HG02571 (cell line): ENCODE data around the gene RPF1.
A peak's percentile ranks its signal among the peaks of the same experiment; 100 is the strongest.
"Not testable (repeated sequence)": the region's sequence is repeated elsewhere in the genome, so short reads cannot be mapped to it uniquely, and the experiment has no call there.

Source experiments
- ATAC-seq: cut with Tn5 transposase; IDR thresholded peaks from one replicate; pipeline ENCODE4 v1.9.1; 2021; ENCODE audit warnings: mild to moderate bottlenecking, moderate library complexity; ENCODE audit not compliant: unreplicated experiment

Gene RPF1

DNA sequence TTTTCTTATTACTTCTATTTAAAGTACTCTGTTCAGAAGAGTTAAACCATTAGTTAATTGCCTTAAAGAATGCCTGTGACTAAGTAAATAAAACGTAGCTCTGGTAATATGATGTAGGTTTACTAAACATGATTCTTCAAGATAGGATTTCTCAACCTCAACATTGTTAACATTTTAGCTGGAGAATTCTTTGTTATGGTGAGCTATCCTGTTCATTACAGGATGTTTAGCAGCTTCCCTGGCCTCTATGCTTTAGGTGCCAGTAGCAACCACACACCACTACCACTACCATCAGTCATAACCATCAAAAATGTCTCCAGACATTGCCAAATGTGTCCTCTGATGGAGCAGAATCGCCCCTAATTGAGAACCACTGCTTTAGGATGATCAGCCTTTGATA, 10.7 kb downstream of the RPF1 start:
- no peak for ATAC-seq

DNA sequence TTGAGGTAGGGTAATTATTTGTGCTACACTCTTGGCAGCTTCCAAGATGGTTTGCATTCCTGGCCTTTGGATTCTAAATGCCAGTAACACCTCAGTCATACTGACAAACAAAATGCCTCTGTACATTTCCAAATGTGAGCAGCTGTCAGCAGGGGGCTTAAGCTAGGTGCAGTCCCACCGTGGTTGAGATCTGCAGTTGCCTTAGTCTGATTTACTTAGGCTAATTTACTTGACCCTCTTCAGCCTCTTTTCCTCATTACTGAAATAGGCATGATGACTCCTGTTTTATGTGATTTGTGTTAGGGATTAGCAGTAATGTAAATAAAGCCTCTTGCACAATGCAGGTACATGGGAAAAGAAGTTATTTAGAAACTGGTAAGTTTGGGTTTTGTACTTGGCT, 13.7 kb downstream of the RPF1 start:
- ATAC-seq, result no peak

DNA sequence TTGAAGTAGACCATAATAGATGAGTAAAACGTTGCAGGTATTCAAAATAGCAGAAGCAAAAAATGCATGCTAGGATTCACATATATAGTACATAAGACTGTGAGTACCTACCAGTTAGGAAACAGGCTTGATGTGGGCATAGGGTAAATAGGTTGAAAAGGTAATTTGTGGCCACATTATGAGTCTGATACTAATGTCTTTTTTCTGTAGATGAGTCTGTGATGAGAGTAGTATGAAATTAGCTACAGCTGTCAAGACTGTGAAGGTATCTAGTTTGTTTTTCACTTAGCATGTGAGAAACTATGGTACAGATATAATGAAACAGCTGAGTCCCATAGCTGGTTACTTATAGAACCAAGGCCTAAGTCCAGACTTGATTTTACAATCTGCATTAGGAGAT, 14.7 kb downstream of the RPF1 start:
- ATAC-seq, result no peak

DNA sequence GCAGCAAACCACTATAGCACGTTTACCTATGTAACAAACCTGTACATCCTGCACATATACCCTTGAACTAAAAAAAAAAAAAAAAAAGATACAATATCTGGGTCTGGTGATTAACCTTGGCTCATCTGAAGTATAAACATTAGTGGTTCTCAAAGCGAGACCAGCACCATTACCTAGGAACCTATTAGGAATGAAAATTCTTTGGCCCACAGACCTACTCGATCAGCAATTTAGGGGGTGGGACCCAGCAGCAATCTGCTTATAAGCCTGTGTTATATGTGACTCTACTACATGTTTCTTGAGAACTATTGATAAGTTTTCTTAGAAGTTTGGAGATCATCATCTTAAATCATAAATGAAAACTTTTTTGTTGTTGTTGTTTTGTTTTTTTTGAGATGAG, 17.4 kb downstream of the RPF1 start:
- no peak for ATAC-seq

DNA sequence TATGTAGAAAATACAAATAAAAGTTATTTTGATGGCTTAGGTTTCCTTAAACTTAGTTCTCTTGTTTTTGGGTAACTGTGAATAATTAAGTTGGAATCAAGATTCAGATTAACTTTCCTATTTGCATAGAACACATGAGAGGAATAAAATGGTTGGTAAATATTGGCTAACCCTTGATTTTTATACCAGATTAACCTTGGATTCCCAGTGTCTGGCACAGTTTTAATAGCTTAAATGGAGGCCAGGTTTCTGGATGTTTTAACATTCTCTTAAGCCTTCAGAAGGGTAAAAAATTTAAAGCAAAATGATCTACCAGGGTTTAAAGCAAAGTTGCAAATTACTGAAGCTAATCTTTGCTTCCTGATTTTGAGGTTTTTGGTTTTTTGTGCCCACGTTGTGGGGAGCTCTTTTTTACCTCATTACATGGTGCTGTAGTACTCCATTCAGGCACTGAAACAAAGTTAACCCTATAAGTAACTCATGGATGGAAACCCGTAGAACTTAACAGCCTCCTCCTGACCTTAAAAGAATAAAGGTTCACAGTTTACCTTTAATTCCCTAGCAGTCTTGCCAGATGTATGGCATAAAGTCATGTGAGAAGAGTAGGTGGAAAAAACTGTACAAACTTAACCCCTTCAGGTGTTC, 18.7 kb downstream of the RPF1 start:
- ATAC-seq, result no peak

DNA sequence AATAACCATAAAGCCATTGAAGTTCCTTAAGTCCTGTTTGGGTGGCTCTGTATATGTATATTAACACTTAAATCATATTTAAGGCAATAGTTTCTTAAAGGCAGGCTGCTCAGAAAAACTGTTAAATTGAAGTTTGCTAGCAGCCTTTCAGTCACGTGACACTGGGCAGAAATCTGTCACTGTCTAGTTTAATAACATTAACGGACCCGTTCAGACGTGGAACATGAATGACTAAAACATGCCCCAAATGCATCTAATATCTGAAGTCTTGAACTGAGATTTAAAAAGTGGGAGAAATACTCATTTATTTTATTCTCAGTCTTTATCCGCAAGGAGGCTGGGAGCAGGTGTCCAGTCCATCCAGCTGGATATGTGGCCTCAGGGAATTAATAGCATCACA, 23.9 kb downstream of the RPF1 start:
- ATAC-seq, result no peak

DNA sequence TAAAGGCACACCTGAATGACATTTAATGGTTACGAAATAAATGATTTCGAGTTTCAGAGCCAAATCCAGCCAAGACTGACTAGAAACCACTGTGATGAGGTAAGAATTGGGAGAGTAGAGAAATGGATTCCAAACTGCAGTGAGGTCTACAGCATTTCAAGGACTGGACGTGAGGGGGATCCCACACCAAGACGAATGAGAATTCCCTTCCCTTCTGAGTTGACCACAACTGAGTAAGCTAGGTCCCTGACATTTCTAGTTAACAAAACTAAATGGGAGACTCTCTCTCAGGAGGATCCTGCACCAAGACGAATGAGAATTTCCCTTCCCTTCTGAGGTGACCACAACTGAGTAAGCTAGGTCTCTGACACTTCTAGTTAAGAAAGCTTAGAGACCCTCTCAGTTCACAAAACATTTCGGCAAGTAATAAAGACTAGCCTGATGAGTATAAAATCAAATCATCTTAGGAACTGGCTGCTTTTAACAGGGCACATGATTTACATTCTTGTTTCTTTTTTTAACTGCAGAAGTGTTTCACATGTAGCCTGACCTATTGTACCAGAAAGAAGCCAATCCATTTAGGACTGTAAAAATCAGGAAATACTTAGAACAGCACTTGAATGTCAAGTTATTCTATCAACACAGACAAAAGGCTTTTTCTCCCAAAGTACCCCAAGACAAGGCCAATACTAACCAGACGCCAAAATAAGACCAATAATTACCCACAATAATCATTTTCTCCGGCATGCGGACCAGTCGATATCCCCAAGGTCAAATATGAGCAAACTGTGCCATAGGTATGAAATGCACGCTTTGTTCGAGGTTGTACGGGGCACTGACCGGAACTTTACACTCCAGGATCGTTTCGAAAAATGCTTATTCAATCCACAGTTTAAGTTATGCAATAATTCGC, 25.8 kb downstream of the RPF1 start:
- ATAC-seq, result no peak

DNA sequence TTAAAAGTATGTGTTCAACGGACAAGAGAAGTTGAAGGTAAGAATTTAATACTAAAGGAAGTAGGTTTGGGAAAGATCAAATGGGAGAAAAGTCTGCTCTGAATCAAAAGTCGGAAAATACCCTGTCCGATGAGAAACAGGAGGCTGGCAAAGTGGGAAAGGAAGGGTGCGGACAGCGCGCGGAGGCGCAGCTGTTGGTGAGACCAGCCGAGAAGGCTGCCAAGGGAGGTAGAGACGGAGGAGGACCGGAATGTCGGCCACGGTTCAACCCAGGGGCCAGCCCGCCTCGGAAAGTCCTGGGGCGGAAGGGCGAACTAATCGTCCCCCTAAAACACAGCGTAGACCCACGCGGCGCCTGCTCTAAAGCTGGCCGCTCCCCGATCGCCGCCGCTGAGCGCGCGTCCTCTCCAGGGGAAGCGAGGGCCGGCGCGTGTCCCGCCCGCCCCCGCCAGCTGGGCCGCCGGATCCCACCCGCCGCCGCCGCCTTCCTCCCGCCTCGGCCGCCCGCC, 26.5 kb downstream of the RPF1 start:
- ATAC-seq, result peak; percentile 33

DNA sequence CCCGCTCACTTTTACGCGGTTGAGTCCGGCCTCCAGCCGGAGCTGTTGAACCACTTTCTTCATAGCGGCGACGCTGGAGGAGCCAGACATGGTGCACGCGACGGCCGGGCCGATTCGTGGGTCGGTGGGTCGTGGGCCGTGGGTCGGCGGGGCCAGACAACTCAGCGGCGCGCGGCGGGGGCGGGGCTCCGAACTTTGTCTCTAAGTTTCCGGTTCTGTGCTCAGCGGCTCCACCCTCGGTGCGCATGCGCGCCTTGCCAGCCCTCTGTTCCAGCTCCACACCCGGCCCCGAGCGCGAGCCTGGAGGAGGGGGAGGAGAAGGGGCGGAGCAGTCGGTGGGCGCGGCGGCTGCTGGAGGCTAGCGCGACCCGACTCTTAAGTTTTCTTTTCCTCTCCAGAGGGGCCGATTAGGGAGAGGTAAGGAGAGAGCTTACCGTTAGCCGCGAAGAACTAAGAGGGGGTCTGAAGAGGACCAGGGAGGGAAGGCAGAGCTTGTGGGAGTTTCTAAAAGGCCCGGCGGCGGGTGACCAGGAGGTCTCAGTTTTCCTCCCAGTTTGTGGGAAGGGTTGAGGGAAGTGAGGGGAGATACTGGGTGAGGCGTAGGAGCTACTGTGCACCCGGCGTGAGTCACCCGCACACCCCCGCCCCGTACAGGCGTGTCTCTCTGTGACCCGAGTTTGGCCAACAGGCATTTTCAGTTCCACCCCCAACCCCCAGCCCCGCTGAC, 27.1 kb downstream of the RPF1 start, which contains the start of the genes GNG5 and SPATA1:
GNG5 (minus strand) TSS at position 580 of the 727 bp plus-strand sequence; CDS start at position 90, 490 bp downstream.
SPATA1 (plus strand) TSS at position 385 of the 727 bp plus-strand sequence. CDS start 9,974 bp downstream, outside the sequence.
- ATAC-seq, result peak; percentile 84

DNA sequence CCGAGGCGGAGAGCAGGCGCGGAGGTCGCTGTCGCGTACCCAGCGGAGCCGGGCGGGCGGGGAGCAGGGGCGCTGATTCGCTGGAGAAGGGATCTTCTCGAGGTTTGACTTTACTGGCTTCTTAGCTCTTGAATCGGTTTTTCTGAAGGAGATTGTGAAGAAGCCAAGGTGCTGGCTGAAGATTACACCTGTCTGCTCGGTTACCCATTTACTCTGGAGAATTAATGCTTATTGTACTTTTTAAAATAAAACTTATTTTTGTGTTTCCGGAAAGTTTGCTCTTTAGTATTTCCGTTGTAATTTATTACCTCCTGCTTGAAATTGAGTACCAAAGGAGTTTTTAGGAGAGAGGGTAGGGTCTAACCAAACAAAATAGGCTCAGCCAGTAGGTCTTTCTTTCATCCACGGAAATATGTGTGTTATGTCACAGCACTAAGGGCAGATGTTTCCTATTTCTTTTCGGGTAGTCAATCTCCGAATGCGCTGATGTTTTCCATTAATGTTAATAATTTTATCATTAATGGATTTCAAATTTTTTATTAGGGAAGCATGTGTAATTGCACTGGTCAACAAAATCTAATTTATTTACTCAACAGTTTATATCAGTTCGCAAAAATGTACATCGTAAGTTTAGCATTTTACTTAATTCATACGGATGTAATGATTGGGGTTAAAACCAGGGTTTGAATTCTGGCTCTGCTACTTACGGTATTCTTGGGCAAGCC, 27.8 kb downstream of the RPF1 start:
- ATAC-seq, result no peak

DNA sequence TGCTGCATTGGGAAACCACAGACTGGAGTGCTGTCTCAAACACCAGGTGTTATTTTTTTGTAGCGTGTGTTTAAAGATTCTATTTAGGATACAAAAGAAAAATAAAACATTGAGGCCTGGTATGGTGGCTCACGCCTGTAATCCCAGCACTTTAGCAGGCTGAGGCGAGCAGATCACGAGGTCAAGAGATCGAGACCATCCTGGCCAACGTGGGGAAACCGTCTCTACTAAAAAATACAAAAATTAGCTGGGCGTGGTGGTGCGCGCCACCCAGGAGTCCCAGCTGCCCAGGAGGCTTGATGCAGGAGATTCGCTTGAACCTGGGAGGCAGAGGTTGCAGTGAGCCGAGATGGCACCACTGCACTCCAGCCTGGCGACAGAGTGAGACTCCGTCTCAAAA, 28.8 kb downstream of the RPF1 start:
- not testable (repeated sequence) for ATAC-seq

DNA sequence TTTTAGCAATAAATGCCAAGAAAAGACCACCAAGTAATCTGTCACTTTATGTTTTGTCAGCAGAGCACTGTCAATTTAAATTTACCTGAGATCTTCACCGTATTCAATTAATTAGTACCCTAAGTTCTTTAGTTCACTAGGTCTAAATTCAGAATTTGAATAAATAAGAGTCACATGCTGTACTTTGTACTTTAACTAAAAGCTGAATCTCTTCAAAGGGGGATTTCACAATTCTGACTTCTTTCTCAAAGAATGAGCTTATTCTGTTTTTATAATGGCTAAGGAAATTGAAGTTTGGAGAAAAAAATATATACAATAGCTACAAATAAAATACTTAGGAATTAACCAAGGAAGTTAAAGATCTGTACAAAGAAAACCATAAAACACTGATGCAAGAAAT, 29.4 kb downstream of the RPF1 start:
- no peak for ATAC-seq

DNA sequence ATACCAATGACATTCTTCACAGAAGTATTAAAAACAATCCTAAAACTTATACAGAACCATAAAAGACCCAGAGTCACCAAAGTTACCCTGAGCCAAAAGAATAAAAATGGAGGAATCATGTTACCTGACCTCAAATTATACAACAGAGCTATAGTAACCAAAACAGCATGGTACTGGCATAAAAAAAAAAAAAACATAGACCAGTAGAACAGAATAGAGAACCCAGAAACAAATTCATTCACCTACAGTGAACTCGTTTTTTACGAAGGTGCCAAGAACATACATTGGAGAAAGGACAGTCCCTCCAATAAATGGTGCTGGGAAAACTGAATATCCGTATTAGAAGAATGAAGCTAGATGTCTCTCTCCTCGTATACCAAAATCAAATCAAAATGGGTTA, 30.0 kb downstream of the RPF1 start:
- no peak for ATAC-seq

DNA sequence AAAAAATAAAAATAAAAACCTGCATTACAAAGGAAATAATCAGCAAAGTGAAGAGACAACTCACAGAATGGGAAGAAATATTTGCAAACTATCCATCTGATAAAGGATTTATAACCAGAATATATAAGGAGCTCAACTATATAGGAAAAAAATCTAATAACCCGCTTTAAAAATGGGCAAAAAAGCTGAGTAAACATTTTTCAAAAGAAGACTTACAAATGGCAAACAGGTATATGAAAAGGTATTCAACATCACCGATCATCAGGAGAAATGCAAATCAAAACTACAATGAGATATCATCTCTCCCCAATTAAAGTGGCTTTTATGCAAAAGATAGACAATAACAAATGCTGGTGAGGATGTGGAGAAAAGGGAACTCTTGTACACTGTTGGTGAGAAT, 31.1 kb downstream of the RPF1 start:
- no peak for ATAC-seq

DNA sequence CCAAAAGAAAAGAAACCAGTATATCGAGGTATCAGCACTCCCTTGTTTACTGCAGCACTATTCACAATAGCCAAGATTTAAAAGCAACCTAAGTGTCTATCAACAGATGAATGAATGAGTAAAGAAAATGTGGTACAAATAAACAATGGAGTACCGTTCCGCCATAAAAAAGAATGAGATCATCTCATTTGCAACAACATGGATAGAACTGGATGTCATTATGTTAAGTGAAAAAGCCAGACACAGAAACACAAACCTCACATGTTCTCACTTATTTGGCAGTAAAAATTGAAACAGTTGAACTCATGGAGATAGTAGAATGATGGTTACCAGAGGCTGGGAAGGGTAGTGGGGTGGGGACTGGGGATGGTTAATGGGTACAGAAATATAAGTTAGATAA, 31.6 kb downstream of the RPF1 start:
- ATAC-seq, result no peak

DNA sequence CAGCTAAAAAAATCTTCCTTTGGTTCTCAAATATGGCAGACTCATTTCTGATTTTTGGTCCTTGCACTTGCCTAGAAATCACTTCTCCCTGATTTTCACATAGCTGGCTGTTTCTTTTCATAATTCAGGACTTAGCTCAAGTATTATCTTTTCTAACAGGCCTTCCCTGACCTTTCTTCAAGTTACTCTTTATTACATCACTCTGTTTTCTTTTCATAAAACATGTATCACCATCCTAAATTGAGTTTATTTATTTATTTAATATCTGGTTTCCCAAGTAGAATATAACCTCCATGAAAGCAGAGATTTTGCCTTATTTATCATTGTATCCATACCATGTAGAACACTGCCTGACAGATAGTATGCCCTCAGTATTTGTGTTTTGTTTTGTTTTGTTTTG, 45.5 kb downstream of the RPF1 start:
- no peak for ATAC-seq

DNA sequence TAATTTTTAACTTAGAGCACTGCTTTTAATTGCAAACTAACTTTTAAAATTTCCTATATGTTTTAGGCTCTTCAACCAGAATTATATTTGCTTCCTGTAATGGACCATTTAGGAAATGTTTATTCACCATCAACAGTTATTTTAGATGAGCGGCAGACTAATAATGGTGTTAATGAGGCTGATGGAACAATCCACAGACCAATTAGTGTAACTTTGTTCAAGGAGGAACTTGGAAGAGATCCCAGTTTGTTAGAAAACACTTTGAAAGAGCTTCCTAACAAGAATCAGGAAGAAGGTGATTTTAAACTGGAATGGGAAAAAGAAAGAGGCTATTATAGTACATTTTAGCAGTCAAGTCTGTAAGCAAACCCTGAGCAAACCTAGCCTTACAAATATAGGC, 46.7 kb downstream of the RPF1 start:
- ATAC-seq, result no peak

DNA sequence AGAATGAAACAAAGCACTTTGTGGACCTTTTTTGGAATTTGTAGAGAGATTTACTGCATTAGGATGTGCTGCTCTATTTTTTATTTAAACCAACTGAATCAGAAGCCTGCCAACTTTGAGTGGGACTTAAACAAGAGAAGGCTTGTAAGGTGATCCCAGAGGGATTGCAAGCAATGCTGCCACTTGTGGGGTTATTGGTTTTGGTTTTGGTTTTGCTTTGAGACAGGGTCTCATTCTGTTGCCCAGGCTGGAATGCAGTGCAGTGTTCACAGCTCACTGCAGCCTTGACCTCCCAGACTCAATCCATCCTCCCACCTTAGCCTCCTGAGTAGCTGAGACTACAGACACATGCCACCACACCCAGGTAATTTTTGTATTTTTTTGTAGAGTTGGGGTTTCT, 59.5 kb downstream of the RPF1 start:
- no peak for ATAC-seq

DNA sequence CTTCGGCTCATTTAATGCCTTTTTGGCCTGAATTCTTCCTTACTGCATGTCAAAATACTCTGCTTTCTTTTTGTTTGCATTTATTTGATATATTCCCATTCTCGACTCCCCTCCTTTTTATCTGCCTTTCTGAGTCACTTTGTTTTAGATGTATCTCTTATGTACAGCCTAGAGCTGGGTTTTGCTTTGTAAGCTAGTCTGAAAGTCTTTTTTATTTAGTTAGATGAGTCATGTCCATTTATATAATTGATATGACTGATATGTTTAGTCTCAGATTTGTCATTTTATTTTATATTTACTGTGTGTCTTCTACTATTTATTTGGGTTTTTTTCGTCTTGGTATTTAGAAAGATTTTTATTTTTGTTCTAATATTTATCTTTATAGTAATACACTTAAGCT, 60.9 kb downstream of the RPF1 start:
- no peak for ATAC-seq

DNA sequence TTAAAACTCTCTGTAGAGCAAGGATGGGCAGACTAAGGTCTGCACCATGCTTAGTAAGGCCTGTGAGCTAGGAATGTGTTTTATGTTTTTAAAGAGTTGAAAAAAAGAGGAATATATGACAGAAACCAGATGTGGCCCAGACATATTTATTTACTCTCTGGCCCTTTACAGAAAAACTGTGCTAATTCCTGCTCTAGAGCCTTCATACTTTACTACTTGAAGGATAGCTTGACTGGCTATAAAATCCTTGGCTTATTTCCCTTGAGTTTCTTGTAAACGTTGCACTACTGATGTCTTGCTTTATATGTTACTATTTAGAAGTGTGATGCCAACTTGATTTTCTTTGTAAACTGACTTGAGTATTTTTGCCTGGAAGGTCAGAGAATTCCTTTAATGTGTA, 61.7 kb downstream of the RPF1 start:
- ATAC-seq, result no peak

DNA sequence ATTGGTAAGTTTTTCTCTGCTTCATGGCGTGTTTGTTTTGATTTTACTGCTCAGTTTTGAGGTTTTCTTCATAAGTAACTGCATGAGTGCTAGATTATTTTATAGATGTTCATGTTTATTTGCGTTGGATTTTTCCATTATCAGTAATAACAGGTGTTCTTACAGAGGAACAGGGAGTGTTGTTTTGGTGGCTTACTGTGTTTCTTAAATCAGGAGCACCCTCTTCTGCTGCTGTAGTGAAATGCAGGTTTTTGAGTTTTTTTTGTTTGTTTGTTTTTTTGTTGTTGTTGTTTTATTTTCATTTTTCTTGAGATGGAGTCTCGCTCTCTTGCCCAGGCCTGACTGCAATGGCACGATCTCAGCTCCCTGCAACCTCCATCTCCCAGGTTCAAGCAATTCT, 62.6 kb downstream of the RPF1 start:
- ATAC-seq, result no peak
